ENCODE data around the gene HOXB3.

HOXB3 gene

DNA sequence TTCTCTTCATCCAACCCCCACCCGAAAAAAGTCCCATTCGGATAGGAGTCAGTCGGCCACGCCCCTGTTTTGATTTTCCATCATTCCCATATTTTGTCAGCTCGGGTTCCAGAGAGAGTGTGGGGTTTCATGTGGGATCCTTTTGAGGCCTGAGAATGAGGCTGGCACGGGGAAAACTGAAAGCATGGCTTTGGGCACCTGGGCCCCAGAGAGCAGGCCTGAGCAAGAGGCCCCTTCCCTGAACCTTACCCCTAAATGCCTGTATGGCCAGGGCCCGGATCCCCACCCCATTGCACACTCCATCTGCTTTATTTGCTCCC lies 7.3 kb downstream of the HOXB3 start:
- no peak for DNase-seq

DNA sequence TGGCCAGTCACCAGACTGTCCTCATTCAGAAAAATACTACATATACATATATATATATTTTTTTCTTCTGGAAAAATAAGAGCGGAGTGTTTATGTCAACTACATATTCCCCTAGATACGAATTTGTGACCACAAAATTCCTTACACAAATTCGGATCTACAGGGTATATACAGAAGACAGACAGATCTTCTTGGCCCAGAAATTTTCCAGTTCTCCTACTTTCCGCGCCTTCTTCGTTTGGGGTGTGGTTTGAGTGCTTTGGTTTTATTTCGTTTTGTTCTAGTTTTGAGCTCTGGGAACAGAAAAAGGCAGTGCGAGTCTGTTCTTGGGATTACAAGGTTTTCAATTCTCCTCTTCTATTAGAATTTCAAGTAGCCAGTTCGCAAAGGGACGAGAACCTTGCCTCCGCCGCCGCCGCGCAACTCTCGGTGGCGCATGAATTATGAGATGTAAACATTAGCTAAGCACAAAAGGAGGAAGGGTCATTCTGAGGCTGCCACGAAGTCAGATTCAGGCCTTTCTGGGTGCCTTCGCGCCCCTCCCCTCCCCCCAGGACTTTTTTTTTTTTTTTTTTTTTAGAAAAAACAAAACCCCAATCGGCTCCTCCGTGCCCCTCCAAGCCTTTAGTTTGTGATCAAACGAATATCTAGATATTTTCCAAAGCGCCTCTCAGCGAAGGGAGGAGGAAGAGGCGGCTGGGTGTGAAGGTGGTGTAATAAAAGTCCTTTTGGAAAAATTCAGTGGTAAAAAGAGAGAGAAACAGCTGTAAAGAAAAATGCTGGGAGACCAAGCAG lies 10.1 kb downstream of the HOXB3 start:
- no peak for DNase-seq

- DNase-seq, result no peak
These were observed 10.6 kb downstream of the HOXB3 start for GRCh38 chr17:48579471-48579759.

GRCh38 chr17:48578616-48579470 lies 11.2 kb downstream of the HOXB3 start:
- DNase-seq, result no peak

DNA sequence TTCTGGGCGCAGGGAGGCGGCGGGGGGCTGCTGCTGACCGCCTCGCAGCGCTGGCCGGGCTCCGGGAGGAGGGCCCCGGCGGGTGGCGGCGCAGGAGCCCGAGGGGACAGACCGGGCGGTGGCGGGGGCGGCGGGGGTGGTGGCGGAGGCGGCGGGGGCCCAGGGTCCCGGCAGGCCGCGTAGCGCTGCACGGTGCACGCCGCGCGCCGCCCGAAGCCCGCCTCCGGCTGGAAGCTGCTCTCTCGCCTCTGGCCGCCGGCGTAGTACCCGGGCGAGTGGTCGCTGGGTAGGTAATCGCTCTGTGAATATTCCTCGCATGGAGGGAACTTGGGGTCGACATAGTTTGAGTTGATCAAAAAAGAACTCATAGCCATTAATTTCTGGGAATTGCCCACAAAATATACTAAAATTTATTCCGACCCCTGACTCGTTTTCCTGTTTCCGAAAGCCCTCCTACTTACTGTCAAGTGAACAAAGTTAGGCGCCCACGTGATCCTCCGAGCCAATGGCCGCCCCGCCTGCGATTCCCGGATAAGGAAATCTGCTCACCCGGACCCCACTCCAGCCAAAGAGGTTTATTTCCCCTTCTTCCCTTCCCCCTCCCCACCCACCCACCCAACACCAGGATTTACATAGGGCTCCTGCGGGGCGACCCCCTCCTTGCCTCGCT lies 12.0 kb downstream of the HOXB3 start, which contains the start of gene HOXB4:
Gene HOXB4, minus strand, starts transcription at position 405 of the 670 bp plus-strand sequence. Its CDS starts 31 bp downstream, at position 374.
- DNase-seq, result peak; percentile 74 to 77

- DNase-seq, result no peak
These were observed 12.6 kb downstream of the HOXB3 start for GRCh38 chr17:48577330-48577945.

DNA sequence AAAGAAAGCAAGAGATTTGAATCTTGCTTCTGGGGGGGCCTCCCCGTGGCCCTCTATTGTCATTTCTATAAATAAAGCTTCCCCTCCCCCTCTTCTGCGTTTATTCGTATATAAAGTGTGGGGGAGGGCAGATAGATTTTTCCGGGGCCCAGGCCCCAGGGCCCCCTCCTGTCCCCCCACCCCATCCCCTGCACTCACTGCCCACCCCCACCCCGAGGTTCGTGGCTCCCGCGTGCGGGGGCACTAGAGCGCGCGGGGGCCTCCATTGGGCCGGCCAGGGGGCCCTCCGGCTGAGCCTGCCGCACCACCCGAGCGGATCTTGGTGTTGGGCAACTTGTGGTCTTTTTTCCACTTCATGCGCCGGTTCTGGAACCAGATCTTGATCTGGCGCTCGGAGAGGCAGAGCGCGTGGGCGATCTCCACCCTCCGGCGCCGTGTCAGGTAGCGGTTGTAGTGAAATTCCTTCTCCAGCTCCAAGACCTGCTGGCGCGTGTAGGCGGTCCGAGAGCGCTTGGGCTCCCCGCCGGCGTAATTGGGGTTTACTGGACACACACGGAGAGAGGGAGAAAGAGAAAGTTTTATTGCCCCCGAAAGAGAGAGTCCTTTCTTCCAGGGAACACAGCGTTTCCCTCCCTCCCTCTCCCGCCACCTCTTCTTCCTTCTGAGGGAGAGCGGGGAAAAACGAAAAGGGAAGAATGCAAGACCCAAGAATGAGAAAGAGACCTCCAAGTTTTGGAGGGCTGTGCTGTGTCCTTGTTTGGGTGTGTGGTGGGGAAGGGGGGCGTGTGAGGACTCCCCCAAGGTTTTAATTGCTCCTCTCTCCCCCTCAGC lies 13.3 kb downstream of the HOXB3 start:
- DNase-seq, result peak in 1 of 2 donors; percentile 37

GRCh38 chr17:48575673-48576478 lies 14.2 kb downstream of the HOXB3 start:
- DNase-seq, result no peak

DNA sequence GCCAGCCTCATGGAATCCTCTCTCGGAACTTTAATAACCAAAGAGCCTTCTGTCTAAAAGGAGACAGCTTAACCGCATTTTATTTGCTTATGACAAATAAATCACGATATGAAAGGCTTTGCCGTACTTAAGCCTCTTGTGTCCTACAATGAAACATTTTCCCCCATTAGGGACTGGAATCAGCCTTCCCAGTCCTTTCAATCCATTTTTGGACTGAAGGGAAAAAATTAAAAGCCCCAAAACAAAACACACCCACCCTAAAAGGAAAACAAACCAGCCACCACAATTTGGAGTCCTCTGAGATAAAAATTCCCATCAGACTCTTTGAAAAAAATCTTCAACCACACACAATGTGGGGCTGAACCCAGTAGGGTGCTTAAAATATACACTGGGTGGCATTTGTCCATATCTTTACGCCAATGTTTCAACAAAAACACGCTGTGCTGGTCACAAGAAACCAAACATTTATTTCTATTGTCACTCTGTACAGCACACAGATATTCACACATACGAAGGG lies 14.9 kb downstream of the HOXB3 start:
- DNase-seq, result no peak

GRCh38 chr17:48574505-48575065 lies 15.5 kb downstream of the HOXB3 start:
- no peak for DNase-seq

GRCh38 chr17:48571826-48572417 lies 18.1 kb downstream of the HOXB3 start:
- no peak for DNase-seq

DNA sequence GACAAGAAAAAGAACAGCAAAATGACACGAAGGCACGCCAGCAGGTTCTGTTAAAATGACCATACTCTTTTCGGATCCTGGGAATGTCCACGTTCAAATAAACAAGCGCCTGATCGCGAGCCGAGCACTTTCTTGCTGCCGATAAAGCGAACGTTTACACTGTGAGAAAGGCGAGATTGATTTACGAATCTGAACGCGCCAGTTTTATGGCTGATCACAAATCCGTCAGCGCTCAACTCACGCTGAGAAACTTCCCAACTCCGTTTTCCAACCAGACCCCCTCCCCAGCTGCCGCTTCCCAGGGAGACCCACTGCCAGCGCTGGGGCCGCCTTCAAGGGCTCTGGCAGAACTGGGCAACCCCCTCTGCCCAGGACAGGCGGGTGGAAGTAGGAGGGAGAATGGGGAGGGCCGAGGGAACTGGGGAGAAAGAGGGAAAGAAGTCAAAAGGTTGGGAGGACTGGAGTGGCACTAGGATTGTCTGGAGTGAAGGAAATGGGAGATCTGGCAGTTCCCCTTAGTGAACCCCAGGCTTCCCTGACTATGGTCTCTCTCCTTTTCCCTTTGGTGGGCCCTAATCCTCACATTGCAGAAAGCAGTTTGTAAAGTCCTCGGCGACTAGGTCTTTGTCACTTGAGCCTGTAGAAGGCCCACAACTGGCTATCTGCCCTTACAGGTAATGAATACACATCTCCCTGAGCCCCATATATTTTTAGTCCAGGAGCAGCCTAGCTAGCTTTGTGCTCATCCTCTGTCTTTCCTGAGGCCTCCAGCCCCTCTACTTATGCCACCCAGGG lies 18.8 kb downstream of the HOXB3 start:
- no peak for DNase-seq

DNA sequence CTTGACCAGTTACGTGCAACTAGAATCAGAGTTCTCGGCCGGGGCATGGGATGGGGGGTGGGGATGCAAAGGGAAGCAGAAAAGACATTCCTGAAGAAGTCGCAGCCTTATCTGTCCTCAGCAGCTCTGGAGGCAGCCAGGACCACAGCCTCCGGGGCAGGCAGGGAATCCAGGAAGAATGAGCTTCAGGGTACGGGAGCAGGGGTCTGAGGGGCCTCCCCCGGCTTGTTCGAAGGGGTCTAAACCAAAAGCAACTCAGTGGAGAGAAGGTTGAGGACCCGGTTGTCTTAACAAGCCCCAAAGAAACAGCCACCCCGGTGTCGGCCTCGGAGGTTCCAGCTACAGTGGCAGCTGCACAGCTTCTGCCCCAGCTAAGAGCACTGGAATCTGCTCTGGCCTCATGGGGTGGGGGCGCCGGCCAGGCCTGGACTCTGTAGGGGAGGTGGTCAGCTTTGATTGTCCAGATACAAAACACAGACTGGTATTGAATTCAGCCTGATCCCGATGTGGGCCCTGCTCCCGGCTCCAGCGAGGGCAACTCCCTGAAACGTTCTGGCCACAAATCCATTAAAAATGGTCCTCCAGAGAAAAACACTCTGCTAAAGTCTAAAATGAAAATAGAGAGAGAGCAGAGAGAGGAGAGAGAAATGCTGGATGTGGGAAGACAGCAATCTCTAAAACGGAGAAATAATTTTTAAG lies 19.6 kb downstream of the HOXB3 start:
- no peak for DNase-seq

- DNase-seq, result no peak
These were observed 20.2 kb downstream of the HOXB3 start for GRCh38 chr17:48569674-48570324.

DNA sequence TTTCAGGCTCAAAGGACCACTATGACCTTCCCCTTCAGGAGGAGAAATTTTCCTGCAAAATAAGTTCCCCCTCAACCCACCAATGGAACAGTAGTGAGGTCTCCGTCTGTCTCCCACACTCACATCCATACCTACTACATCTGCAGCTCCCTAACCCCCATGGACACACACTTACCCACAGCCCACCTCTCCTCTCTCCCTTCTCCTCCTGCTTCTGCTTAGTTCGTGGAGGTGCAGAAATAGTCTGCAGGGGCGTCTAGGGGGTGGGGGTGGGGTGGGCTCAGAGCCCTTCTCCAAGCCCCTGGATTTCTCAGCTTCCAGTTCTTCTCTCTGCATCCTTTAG lies 20.8 kb downstream of the HOXB3 start:
- no peak for DNase-seq

DNA sequence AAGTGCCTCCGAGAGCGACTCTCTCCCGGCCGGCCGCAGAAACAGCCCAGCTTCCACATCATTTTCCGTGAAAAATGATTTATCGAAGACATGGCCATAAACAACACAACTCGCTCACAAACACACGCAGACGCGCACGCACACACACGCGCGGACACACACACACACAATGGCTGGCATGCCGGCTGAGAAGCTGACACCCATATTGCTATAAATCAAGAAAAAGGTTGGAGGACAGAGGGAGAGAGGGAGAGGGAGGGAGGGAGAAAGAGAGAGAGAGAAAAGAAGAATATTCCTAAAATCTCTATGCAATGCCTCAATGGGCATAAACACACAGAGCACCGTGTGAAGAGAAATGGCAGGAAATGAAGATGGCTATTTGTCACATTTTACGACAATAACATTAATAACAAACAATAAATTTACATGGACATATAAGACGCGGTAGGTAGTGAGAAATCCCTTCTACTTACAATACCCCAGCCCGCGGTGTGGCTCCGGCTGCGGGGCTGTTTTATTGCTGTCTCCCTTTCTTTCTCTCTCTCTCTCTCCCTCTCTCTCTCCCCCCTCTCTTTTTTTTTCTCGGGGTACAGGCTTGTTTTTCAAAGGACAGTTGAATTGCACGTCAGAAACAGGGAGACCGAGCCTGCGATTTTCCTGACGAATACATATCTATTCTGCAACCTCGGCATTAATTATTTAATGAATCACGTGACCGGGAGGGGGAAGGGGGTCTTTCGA lies 21.4 kb downstream of the HOXB3 start:
- no peak for DNase-seq

- no peak for DNase-seq
These were observed 22.2 kb downstream of the HOXB3 start for GRCh38 chr17:48567646-48568354.
